Right atrium auricular region (tissue), 2 donors: Measurements from ENCODE around the gene KRT86. TPM values are rescaled to one million over a fixed set of nuclear protein-coding genes. Genes with fewer than 3 reads are reported as not detected.
"Not testable (repeated sequence)": the region's sequence is repeated elsewhere in the genome, so short reads cannot be mapped to it uniquely, and the experiment has no call there.

Source experiments
- DNase-seq: peaks from one replicate; pipeline ENCODE4 v3.0.0-alpha.2; 2019; ENCODE audit warnings: low spot score
- H3K27ac ChIP-seq, 2 donors: fragments of 200-600 bp; sonication (generic); 1 replicate in 1 of 2; 2 replicates in 1 of 2; pipeline ENCODE4 v1.5.1; 2016 to 2019
- H3K27me3 ChIP-seq, 2 donors: fragments of 200-600 bp; sonication (generic); one replicate each; pipeline versions ENCODE4 v1.5.1 to v1.6.0; 2017 to 2019
- H3K36me3 ChIP-seq: fragments of 200-600 bp; sonication (generic); one replicate; pipeline ENCODE4 v1.5.1; 2016
- H3K4me1 ChIP-seq, 2 donors: fragments of 200-600 bp; sonication (generic); one replicate each; pipeline versions ENCODE4 v1.5.1 to v1.6.0; 2017 to 2019
- H3K4me3 ChIP-seq, 2 donors: fragments of 200-600 bp; sonication (generic); 1 replicate in 1 of 2; 2 replicates in 1 of 2; pipeline ENCODE4 v1.5.1; 2017 to 2019; ENCODE audit warnings: mild to moderate bottlenecking in 1 of 2, moderate library complexity in 1 of 2
- H3K9me3 ChIP-seq, 2 donors: fragments of 200-600 bp; sonication (generic); one replicate each; pipeline ENCODE4 v1.5.1; 2019
- CTCF ChIP-seq, 2 donors: fragments of 200-600 bp; sonication (generic); IDR thresholded peaks; one replicate each; pipeline ENCODE4 v1.5.1; 2019; ENCODE audit warnings: antibody characterized with exemption in 2 of 2
- total RNA-seq, 2 donors: library from RNA; depleted of rRNA; stranded (reverse); fragments of >200 nt; gene quantifications; one replicate each; pipeline ENCODE4 v1.1.0, GENCODE V29; 2016

The KRT86 gene
- total RNA-seq, 2 donors from 2014 or later, result not detected

GRCh38 chr12:52236386-52237050 is 37.9 kb upstream of the KRT86 start:
- Histone ChIP-seq H3K9me3 (no peaks in the 10 kb centered on the region), H3K4me1 (peaks cover 0 to 15% of the 10 kb centered on the region in 2 donors), H3K27ac (no peak overlapping the region), H3K27me3 (peaks cover 3 to 8% of the 10 kb centered on the region in 2 donors), H3K36me3 (no peaks in the 10 kb centered on the region), H3K4me3 (no peak overlapping the region)
- no peak for TF ChIP-seq CTCF (IDR thresholded peaks at IDR 0.05)
- DNase-seq, result no peak

- peaks cover 0 to 4% of the 10 kb centered on the region in 2 donors for H3K4me1 ChIP-seq
- TF ChIP-seq CTCF (IDR thresholded peaks at IDR 0.05), result no peak
- DNase-seq, result no peak
Measured at GRCh38 chr12:52238207-52238840, 36.1 kb upstream of the KRT86 start.

GRCh38 chr12:52238916-52239646 is 35.4 kb upstream of the KRT86 start:
- DNase-seq, result no peak
- Histone ChIP-seq H3K4me3 (no peak overlapping the region), H3K27me3 (peaks cover 0 to 1% of the 10 kb centered on the region in 2 donors), H3K27ac (no peak overlapping the region), H3K9me3 (no peaks in the 10 kb centered on the region), H3K36me3 (no peaks in the 10 kb centered on the region), H3K4me1 (peaks cover 0 to 8% of the 10 kb centered on the region in 2 donors)
- TF ChIP-seq CTCF (IDR thresholded peaks at IDR 0.05), result no peak

More at GRCh38 chr12:52238207-52238840, 36.1 kb upstream of the KRT86 start:
- H3K27me3 ChIP-seq, result peaks cover under 1 to 3% of the 10 kb centered on the region in 2 donors
- H3K27ac ChIP-seq, result no peak overlapping the region
- H3K9me3 ChIP-seq, result no peaks in the 10 kb centered on the region
- H3K4me3 ChIP-seq, result no peak overlapping the region
- no peaks in the 10 kb centered on the region for H3K36me3 ChIP-seq

- TF ChIP-seq CTCF (IDR thresholded peaks at IDR 0.05), result no peak
- Histone ChIP-seq H3K27ac (no peak overlapping the region), H3K4me3 (no peak overlapping the region), H3K36me3 (no peaks in the 10 kb centered on the region), H3K27me3 (no peaks in the 10 kb centered on the region), H3K9me3 (no peaks in the 10 kb centered on the region), H3K4me1 (peaks cover 0 to 15% of the 10 kb centered on the region in 2 donors)
- no peak for DNase-seq
Measured at GRCh38 chr12:52239767-52240166, 34.7 kb upstream of the KRT86 start.

- not testable (repeated sequence) for H3K36me3 ChIP-seq, H3K27ac ChIP-seq, H3K27me3 ChIP-seq, DNase-seq, H3K4me3 ChIP-seq, H3K9me3 ChIP-seq
- H3K4me1 ChIP-seq, result peaks cover 0 to 16% of the 10 kb centered on the region in 2 donors
Measured at GRCh38 chr12:52240247-52240646, 34.2 kb upstream of the KRT86 start.

GRCh38 chr12:52241205-52241842 is 33.1 kb upstream of the KRT86 start:
- no peaks in the 10 kb centered on the region for H3K27me3 ChIP-seq
- H3K36me3 ChIP-seq, result no peaks in the 10 kb centered on the region
- H3K9me3 ChIP-seq, result no peaks in the 10 kb centered on the region
- no peak for TF ChIP-seq CTCF (IDR thresholded peaks at IDR 0.05)
- H3K4me3 ChIP-seq, result no peak overlapping the region
- DNase-seq, result no peak
- peaks cover 0 to 16% of the 10 kb centered on the region in 2 donors for H3K4me1 ChIP-seq
- no peak overlapping the region for H3K27ac ChIP-seq
